ENCODE measurements around the gene EDRF1.

DNA sequence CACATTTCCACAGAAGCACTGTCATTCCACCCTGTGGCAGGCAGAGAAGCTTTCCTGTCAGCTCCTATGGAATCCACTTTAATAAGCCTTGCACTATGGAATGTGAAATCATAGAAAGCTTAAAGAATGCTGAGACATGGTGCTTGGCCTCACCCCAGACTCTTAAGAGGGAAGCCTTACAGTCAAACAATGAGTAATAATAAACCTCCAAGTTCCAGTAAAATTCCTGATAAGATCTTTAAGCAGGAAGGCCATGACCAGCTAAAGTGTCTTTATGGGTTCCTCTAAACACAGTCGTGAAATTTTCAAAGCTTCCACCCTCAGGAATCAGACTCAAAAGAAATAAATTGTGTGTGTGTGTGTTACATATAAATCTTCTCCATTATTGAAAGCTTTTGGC lies 24.6 kb upstream of the EDRF1 start:
- TF ChIP-seq, protein P1, sequence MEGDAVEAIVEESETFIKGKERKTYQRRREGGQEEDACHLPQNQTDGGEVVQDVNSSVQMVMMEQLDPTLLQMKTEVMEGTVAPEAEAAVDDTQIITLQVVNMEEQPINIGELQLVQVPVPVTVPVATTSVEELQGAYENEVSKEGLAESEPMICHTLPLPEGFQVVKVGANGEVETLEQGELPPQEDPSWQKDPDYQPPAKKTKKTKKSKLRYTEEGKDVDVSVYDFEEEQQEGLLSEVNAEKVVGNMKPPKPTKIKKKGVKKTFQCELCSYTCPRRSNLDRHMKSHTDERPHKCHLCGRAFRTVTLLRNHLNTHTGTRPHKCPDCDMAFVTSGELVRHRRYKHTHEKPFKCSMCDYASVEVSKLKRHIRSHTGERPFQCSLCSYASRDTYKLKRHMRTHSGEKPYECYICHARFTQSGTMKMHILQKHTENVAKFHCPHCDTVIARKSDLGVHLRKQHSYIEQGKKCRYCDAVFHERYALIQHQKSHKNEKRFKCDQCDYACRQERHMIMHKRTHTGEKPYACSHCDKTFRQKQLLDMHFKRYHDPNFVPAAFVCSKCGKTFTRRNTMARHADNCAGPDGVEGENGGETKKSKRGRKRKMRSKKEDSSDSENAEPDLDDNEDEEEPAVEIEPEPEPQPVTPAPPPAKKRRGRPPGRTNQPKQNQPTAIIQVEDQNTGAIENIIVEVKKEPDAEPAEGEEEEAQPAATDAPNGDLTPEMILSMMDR (IDR thresholded peaks at IDR 0.05; ENCODE audit: control extremely low read depth in 1 of 3, insufficient read depth in 1 of 3, low read depth in 1 of 3, low read length in 3 of 3): no peak
- TF ChIP-seq, protein P2, sequence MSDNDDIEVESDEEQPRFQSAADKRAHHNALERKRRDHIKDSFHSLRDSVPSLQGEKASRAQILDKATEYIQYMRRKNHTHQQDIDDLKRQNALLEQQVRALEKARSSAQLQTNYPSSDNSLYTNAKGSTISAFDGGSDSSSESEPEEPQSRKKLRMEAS (IDR thresholded peaks at IDR 0.05): no peak
- TF ChIP-seq POLR2AphosphoS5 (IDR thresholded peaks at IDR 0.05; ENCODE audit: low read depth, low read length): no peak
